Measurements from ENCODE around the gene TSSC4. TPM values are rescaled to one million over a fixed set of nuclear protein-coding genes. Genes with fewer than 3 reads are reported as not detected.

Gene TSSC4
- total and polyA plus RNA-seq, 9 of the 15 experiments (the other 6 are each of a cell fraction or from before 2014, with no cell fraction given): 0.41 to 54.2 (median 11.0) TPM

DNA sequence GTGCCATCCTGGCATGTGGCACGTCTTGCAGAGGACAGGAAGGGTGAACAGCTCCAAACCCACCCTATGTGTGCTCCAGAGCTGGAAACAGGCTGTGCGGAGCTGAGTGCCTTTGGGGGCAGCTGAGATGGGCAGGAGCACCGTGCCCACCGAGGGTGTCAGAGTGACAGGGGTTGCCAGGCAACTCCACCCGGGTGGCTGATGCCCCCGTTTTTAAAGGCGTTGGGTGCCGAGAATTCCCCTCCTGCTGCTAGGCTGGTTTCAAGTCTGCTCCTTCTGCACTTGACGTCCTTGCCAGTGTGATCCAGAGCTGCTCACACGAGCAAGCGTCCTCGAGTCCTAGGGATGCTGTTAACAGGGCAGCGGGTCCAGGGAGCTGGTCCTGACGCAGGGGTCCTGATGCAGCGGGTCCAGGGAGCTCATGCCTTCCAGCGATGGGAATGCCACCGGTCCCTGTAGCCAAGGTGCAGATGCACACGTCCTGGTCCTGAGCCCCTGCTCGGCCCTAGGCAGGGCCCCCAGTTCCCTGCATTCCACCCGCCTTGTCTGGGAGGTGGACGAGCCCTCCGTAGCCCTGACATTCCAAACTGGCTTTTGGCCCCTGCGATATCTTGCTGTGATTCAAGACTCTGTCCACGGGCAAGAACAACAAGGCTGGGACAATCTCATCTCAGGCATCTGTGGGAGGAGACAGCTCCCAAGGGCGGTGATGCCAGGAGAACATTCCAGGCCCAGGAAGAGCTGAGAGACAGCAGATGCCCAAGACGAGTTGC lies 49.2 kb downstream of the TSSC4 start (continued):
- no peak for TF ChIP-seq ARID3B (CRISPR knock-in tag; IDR thresholded peaks at IDR 0.05; ENCODE audit: borderline replicate concordance)
- TF ChIP-seq FOSL1 (tag; conservative IDR thresholded peaks at IDR 0.05): no peak
- no peak for TF ChIP-seq ZNF23 (CRISPR knock-in tag; IDR thresholded peaks at IDR 0.05)

GRCh38 chr11:2450321-2451041 lies 49.9 kb downstream of the TSSC4 start:
- peaks cover 8 to 70% of the 10 kb centered on the region in 2 experiments; a peak in 3 of 5 replicates for H3K27me3 ChIP-seq (ENCODE audit: control insufficient read depth in 2 of 2, insufficient read depth in 2 of 2, low read length in 2 of 2)
- ChIA-PET POLR2A (interaction anchor here (0.6 kb wide), 1 partner anchor 71 kb away, joined by 3 read pairs; no protein-coding TSS in a partner anchor), CTCF (ENCODE audit: low intra/inter-chr PET ratio) (no interaction called here)
- no peak for ATAC-seq
- peaks cover 6% of the 10 kb centered on the region; the same call in 1 of the 2 replicates for H4K20me1 ChIP-seq (replicated peaks; ENCODE audit: control insufficient read depth, insufficient read depth, low read length)
- WGBS (ENCODE audit: insufficient coverage, low coverage, missing lambda C conversion rate): 1% methylated on average over 19 of the region's 19 CpGs
- no peaks in the 10 kb centered on the region for H3K79me2 ChIP-seq (ENCODE audit: control insufficient read depth, insufficient read depth, low read length)
- H3K9me1 ChIP-seq (ENCODE audit: control insufficient read depth, insufficient read depth, low read length): no peaks in the 10 kb centered on the region
- H3K4me3 ChIP-seq: no peak overlapping the region
- intact Hi-C loops (cut with micrococcal nuclease): no loop called here
- no peaks in the 10 kb centered on the region for H3K9me3 ChIP-seq (replicated peaks; ENCODE audit: control insufficient read depth, insufficient read depth, low read depth, low read length)
- in situ Hi-C loops (cut with MboI): no loop called here
- H3K36me3 ChIP-seq (ENCODE audit: control insufficient read depth, insufficient read depth, low read length): no peaks in the 10 kb centered on the region
- BruUV-seq (replicated peaks): no TSS peak
- H2AFZ ChIP-seq (ENCODE audit: low read depth, low read length): no peak overlapping the region
- no peak for DNase-seq (ENCODE audit: extremely low read depth in 1 of 4, low spot score in 3 of 4)
- H3K4me1 ChIP-seq (replicated peaks in 1 of 2; ENCODE audit: control insufficient read depth in 2 of 2, insufficient read depth in 2 of 2, low read length in 2 of 2): peaks cover 0 to 11% of the 10 kb centered on the region in 2 experiments; a peak in 1 of 5 replicates
- FAIRE-seq: no peak
- H3K4me2 ChIP-seq (ENCODE audit: insufficient read depth, low read length): no peak overlapping the region
- no peak overlapping the region for H3K27ac ChIP-seq (ENCODE audit: extremely low read depth, low read depth, low read length)
- H3K9ac ChIP-seq (ENCODE audit: insufficient read depth in 1 of 2, low read depth in 2 of 2, low read length in 2 of 2): no peak overlapping the region; a peak in 1 of 4 replicates
- TF ChIP-seq NELFE (IDR thresholded peaks at IDR 0.05; ENCODE audit: insufficient read depth, insufficient read length) (no peak), ZFPM2 (CRISPR knock-in tag; IDR thresholded peaks at IDR 0.05) (no peak), GABPB2 (CRISPR knock-in tag; conservative IDR thresholded peaks at IDR 0.05) (no peak), EZH2 (IDR thresholded peaks at IDR 0.05; ENCODE audit: borderline replicate concordance, low read depth, low read length) (no peak), CREB5 (CRISPR knock-in tag; IDR thresholded peaks at IDR 0.05) (no peak)
- TF ChIP-seq, protein P1, sequence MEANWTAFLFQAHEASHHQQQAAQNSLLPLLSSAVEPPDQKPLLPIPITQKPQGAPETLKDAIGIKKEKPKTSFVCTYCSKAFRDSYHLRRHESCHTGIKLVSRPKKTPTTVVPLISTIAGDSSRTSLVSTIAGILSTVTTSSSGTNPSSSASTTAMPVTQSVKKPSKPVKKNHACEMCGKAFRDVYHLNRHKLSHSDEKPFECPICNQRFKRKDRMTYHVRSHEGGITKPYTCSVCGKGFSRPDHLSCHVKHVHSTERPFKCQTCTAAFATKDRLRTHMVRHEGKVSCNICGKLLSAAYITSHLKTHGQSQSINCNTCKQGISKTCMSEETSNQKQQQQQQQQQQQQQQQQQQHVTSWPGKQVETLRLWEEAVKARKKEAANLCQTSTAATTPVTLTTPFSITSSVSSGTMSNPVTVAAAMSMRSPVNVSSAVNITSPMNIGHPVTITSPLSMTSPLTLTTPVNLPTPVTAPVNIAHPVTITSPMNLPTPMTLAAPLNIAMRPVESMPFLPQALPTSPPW (CRISPR knock-in tag; IDR thresholded peaks at IDR 0.05): no peak

Measured in K562 (cell line).